Measurements from ENCODE around the gene BCL2. TPM values are rescaled to one million over a fixed set of nuclear protein-coding genes. Genes with fewer than 3 reads are reported as not detected.

Gene BCL2
- total and polyA plus RNA-seq, 9 of the 15 experiments (the other 6 are each of a cell fraction or from before 2014, with no cell fraction given) = 0.10 to 1.1 (median 0.65) TPM

- in situ Hi-C loops (cut with MboI) = no loop called here
- H3K9ac ChIP-seq (ENCODE audit: insufficient read depth in 1 of 2, low read depth in 2 of 2, low read length in 2 of 2) = no peak overlapping the region
- TF ChIP-seq HCFC1 (IDR thresholded peaks at IDR 0.05; ENCODE audit: low read depth, low read length) (no peak), FOXA1 (IDR thresholded peaks at IDR 0.05; ENCODE audit: borderline replicate concordance) (no peak), ZNF436 (CRISPR knock-in tag; IDR thresholded peaks at IDR 0.05) (no peak), BRF2 (IDR thresholded peaks at IDR 0.05; ENCODE audit: borderline replicate concordance, insufficient read depth, insufficient read length) (no peak)
- ChIA-PET POLR2A (no interaction called here), CTCF (ENCODE audit: low intra/inter-chr PET ratio) (no interaction called here)
- H3K9me1 ChIP-seq (ENCODE audit: control insufficient read depth, insufficient read depth, low read length) = no peaks in the 10 kb centered on the region
- DNase-seq (ENCODE audit: extremely low read depth in 1 of 4, low spot score in 3 of 4) (no peak), FAIRE-seq (no peak), ATAC-seq (no peak)
- no peak overlapping the region for H3K4me2 ChIP-seq (ENCODE audit: insufficient read depth, low read length)
- H3K27ac ChIP-seq (ENCODE audit: extremely low read depth, low read depth, low read length) = no peak overlapping the region
- H3K79me2 ChIP-seq (ENCODE audit: control insufficient read depth, insufficient read depth, low read length) = no peaks in the 10 kb centered on the region
- BruUV-seq (replicated peaks) = no TSS peak
- H3K4me3 ChIP-seq = no peak overlapping the region
- H3K9me3 ChIP-seq (replicated peaks; ENCODE audit: control insufficient read depth, insufficient read depth, low read depth, low read length) = no peaks in the 10 kb centered on the region
- H3K4me1 ChIP-seq (replicated peaks in 1 of 2; ENCODE audit: control insufficient read depth in 2 of 2, insufficient read depth in 2 of 2, low read length in 2 of 2) = no peaks in the 10 kb centered on the region
- no peaks in the 10 kb centered on the region for H3K36me3 ChIP-seq (ENCODE audit: control insufficient read depth, insufficient read depth, low read length)
- no peak overlapping the region for H2AFZ ChIP-seq (ENCODE audit: low read depth, low read length)
- no peaks in the 10 kb centered on the region for H4K20me1 ChIP-seq (replicated peaks; ENCODE audit: control insufficient read depth, insufficient read depth, low read length)
- H3K27me3 ChIP-seq (ENCODE audit: control insufficient read depth in 2 of 2, insufficient read depth in 2 of 2, low read length in 2 of 2) = peaks cover 0 to 20% of the 10 kb centered on the region in 2 experiments; a peak in 3 of 5 replicates
- under 1% methylated on average over 16 of the region's 16 CpGs for WGBS (ENCODE audit: insufficient coverage, low coverage, missing lambda C conversion rate)
- intact Hi-C loops (cut with micrococcal nuclease) = no loop called here
These were observed 36.1 kb downstream of the BCL2 start for GRCh38 chr18:63283305-63284094.

- H4K20me1 ChIP-seq (replicated peaks; ENCODE audit: control insufficient read depth, insufficient read depth, low read length) = no peaks in the 10 kb centered on the region
- H3K36me3 ChIP-seq (ENCODE audit: control insufficient read depth, insufficient read depth, low read length) = no peaks in the 10 kb centered on the region
- no peak overlapping the region for H3K4me2 ChIP-seq (ENCODE audit: insufficient read depth, low read length)
- H3K9ac ChIP-seq (ENCODE audit: insufficient read depth in 1 of 2, low read depth in 2 of 2, low read length in 2 of 2) = no peak overlapping the region
- H3K9me1 ChIP-seq (ENCODE audit: control insufficient read depth, insufficient read depth, low read length) = no peaks in the 10 kb centered on the region
- no peak for DNase-seq (ENCODE audit: extremely low read depth in 1 of 4, low spot score in 3 of 4)
- intact Hi-C loops (cut with micrococcal nuclease) = no loop called here
- no peaks in the 10 kb centered on the region for H3K79me2 ChIP-seq (ENCODE audit: control insufficient read depth, insufficient read depth, low read length)
- no peak for FAIRE-seq
- H3K4me1 ChIP-seq (replicated peaks in 1 of 2; ENCODE audit: control insufficient read depth in 2 of 2, insufficient read depth in 2 of 2, low read length in 2 of 2) = no peaks in the 10 kb centered on the region
- no peaks in the 10 kb centered on the region for H3K9me3 ChIP-seq (replicated peaks; ENCODE audit: control insufficient read depth, insufficient read depth, low read depth, low read length)
- ATAC-seq = no peak
- no peak overlapping the region for H3K27ac ChIP-seq (ENCODE audit: extremely low read depth, low read depth, low read length)
- POLR2A ChIA-PET = no interaction called here
- no peak overlapping the region for H2AFZ ChIP-seq (ENCODE audit: low read depth, low read length)
- no peak overlapping the region for H3K4me3 ChIP-seq
- CTCF ChIA-PET (ENCODE audit: low intra/inter-chr PET ratio) = no interaction called here
- peaks cover 0 to 20% of the 10 kb centered on the region in 2 experiments; a peak in 3 of 5 replicates for H3K27me3 ChIP-seq (ENCODE audit: control insufficient read depth in 2 of 2, insufficient read depth in 2 of 2, low read length in 2 of 2)
- no TSS peak for BruUV-seq (replicated peaks)
- in situ Hi-C loops (cut with MboI) = no loop called here
- no peak for TF ChIP-seq TSHZ1 (CRISPR knock-in tag; IDR thresholded peaks at IDR 0.05)
- TF ChIP-seq DNMT1 (IDR thresholded peaks at IDR 0.05) = no peak
- no peak for TF ChIP-seq ZNF23 (CRISPR knock-in tag; IDR thresholded peaks at IDR 0.05)
- TF ChIP-seq PREB (CRISPR knock-in tag; IDR thresholded peaks at IDR 0.05) = no peak
These were observed 36.8 kb downstream of the BCL2 start for GRCh38 chr18:63282793-63283192.

Data from K562 (cell line).